Forelimb muscle (tissue), 1 donor: ENCODE results near the gene PPARA. TPM values are rescaled to one million over a fixed set of nuclear protein-coding genes. Genes with fewer than 3 reads are reported as not detected.

ENCODE experiments used
- DNase-seq: peaks from one replicate; pipeline ENCODE4 v3.0.0-alpha.2; 2013; ENCODE audit warnings: low read depth
- polyA plus RNA-seq: library from polyadenylated mRNA; unstranded; fragments of 120-200 nt; gene quantifications from one replicate; pipeline ENCODE4 v1.2.1, GENCODE V29; 2013; ENCODE audit not compliant: insufficient read length

Gene PPARA
- polyA plus RNA-seq, 1 donor: 22.8 TPM

DNA sequence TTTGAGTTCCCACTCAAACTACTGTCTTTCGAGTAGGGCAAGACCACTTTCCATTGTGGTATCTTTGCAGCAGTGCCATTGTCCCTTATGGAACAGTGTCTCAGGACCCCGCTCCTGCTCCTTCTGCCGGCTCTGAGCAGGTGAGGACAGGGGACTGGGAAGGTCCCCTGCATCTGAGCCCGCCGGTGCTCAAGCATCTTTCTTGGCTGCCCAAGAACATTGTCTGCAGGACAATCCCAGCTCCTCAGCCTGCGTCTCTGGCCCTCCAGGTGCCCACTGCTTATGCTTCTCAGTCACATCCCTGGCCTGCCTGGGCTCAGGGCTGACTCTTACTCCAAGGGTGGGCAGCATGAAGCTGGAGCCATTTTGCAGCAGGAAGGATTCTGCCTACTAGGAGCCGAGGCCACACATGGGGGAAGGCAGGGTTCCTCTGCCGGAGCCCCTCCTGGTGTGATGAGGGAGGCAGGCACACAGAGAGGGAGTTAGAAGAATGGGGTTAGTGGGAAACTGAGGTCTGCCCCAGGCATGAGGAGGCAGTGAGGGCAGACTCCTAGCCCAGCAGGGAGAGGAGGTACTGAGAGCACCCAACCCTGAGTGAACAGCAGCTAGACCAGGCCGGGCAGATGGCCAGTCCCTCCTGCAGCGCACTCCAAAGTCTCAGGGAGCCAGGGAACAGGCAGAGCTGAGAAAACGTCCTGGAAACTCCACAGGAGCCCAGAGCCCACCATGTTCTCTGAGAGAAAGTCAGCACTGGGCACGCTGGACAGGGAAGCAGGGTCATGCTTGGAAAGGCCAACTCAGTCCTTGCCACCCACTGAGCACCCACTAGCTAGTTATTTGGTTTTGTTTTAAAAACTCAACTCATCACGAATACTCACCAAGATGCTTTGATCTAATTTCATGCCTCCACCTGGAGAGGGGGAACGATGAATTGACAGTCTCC, 7.5 kb upstream of the PPARA start:
- no peak for DNase-seq

DNA sequence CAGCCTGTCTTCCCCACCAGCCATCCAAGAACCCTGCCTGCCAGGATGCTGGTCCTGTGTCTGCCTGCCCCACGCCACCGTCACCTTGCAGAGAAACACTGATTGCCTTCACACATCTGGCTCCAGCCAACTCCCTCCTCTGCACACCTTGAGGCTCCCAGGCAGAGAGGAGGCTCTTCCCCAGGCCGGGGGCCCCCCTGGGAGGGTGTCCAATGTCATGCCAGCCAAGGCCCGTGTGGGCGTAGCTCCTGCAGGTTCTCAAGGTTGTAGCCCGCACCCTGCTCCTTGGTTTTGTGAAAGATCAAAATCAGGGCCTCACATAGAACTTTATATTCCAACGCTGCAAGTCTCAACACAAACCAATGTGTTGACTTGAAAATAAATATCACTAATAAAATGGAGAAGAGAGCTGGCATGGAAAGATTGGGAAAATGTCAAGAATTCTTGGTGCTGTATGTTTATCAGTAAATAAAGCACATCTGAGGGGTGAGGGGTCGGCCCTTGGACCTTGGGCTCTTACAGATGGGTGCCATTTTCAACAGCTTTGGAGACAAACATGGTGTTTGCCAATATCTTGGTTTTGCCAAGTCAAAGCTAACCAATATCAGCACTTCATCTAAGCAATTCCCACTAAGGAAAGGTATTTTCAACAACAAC, 6.7 kb upstream of the PPARA start:
- DNase-seq: no peak

DNA sequence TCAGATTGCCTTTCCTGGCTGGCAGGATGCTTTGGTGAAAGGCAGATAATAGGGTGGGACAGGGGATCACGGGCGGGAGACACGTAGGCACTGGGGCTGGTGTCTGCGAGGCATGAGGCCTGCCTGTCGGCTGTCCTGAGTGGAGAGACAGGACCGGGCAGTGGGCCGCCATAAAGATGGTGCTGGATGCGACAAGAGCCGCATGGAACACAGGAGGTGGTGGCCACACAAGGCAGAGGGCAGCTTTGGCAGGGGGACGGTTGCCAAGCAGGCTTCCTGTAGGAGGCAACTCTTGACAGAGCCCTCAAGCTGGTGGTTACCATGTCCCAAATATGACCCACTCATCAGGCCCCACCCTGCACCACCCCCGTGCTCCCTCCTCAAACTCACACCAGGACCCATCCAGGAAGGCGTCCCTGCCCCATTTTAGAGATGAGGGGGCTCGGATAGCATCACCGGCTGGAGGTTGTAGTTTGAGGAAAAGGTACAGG, 4.9 kb upstream of the PPARA start:
- no peak for DNase-seq

DNA sequence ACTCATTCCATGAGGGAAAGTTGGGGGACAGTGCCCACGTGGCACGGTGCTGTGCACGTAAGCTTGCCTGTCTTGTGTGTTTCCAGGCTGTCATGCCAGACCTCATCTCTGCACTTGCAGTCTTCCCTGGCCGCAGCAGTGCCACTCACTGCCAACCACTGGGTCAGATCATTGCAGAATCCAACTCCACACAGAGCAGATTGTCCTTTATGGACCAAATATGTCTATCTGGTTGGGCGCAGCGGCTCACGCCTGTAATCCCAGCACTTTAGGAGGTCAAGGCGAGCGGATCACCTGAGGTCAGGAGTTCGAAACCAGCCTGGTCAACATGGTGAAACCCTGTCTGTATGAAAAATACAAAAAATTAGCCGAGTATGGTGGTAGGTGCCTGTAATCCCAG, 4.4 kb upstream of the PPARA start:
- no peak for DNase-seq

DNA sequence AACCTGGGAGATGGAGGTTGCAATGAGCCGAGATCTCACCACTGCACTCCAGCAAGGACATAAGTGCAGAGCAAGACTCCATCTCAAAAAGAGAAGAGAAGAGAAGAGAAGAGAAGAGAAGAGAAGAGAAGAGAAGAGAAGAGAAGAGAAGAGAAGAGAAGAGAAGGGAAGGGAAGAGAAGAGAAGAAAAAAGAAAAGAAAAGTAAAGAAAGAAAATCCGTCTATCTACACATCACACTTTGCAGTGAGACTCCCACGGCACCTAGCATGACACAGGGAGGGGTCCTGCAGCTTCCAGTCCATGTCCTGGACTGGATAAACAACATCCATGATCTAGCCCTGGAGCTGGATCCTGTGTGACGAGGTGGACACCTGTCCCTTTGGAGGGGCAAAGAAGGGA, 4.0 kb upstream of the PPARA start:
- DNase-seq: no peak

DNA sequence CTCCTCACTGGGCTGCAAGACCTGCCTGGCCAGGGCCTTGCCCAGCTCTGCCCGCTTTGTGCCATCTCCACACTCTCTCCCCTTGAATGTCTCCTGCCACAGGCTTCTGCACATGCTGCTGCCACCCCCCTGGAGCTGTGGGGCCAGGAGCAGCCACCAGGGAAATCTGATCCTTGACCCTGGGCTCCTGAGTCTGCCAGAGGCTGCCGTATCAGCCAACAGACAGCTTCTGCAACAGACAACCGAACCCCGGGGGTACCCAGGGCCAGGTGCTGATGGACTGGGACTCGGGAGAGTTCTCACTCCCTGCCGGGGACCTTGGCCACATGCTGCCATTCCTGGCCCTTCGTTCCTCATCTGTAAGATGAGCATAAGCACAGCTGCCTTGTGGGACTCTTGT, 3.3 kb upstream of the PPARA start:
- no peak for DNase-seq

DNA sequence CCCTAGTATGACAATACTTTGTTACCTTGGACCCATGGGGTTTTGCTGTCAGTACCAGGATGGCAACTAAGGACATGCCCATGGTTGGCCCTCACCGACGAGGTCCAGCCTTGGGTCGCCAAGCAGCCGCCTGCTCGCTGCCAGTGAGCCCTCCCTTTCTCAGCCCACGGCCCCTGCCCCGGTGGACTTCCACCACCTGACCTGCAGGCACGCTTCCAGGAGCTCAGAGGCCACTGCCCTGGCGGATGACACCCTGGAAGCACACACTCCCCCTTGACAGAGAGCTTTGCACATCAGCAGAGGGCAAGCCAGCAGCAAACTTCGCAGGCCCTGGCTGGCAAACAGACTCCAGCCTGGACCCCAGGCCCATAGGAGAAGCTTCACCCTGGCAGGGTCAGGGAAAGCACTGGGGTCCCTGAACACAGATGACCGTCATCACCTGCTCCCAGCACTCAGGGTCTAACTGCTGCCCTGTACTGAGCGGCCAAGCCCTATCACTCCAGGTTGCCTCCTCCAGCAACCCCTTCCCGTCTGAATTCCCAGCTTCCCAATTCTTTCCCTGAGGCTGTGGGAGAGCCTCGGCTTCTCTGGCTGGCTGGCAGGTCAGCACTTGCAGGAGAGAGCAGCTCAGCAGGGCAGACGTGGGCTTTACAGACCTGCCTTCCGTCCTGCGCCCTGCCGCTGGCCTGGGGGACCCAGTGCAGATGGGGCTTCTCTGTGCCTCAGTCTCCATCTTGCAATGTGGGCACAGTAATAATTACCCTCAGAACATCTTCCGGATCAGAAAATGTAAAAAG, 2.7 kb upstream of the PPARA start:
- no peak for DNase-seq

DNA sequence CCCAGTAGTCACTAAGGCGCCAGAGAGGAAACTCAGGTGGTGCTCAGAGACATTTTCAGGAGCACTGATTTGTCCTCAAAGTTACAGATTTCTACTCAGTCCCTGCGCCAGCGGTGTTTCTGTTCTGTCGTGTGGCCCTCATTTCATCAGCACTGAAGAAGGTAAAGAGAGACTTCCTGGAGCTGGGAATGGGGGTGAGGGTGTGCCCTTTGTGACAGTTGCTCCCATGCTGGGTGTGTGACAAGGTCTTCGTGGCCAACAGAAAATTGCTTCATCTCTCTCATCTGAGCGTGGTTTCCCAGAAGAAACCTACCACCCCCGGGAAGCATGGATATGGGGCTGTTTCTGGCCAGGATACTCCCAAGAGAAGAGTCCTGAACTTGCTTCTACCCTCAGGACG, 2.0 kb upstream of the PPARA start:
- DNase-seq: no peak

DNA sequence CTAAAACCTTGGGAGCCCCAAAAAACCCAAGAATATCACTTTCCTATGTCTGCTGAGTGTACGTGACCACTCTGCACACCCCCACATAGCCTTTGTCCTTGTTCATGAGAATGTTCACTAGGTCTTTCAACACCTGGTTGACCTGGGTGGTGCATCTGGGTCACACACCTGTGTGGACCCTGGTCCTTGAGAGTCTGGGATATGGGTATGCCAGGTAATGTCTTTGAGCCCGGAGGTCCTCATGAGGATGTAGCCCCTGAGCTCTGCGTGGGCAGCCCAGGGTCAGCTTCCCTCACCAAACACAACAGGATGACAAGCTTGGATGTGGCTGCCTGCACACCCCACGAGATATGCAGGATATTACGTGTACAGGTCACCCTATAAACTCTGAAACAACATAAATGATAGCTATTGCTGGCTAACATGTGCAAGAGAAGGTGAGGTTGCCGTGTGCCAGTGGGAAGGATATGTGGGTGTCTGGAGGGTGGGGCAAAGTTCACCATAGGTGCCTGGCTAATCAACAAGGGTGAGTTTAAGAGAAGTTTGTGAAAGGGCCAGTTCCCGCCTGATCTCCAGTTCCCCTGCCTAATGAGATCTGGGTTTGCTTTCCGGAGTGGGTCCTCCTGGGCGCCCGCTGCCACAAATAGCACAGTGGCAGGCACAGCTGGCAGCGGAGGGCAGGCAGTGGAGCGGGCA, 1.4 kb upstream of the PPARA start:
- no peak for DNase-seq

DNA sequence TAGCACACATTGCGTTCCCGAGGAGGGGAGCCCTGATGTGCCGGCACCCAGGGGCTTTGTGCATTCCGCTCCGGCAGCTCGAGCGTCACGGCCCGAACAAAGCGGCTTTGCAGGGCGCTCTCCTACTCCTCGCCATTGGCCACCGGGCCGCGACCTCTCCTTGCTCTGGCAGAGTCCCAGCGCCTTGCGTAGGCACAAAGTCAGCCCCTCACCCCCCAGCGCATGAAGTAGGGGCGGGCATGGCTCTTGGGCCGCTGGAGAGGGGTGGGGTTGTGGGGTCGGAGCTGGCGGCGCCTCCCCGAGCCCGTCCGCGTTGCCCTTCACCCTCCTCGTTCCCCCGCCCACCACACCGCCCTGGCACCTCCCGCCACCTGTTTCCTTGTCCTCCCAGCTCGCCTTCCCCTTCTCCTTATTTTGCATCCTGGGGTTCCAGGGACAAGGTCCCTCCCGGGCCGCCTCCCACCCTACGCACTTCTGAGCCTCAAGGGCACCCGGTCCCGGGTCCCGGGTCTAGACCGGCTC, 753 bp upstream of the PPARA start:
- DNase-seq: no peak

DNA sequence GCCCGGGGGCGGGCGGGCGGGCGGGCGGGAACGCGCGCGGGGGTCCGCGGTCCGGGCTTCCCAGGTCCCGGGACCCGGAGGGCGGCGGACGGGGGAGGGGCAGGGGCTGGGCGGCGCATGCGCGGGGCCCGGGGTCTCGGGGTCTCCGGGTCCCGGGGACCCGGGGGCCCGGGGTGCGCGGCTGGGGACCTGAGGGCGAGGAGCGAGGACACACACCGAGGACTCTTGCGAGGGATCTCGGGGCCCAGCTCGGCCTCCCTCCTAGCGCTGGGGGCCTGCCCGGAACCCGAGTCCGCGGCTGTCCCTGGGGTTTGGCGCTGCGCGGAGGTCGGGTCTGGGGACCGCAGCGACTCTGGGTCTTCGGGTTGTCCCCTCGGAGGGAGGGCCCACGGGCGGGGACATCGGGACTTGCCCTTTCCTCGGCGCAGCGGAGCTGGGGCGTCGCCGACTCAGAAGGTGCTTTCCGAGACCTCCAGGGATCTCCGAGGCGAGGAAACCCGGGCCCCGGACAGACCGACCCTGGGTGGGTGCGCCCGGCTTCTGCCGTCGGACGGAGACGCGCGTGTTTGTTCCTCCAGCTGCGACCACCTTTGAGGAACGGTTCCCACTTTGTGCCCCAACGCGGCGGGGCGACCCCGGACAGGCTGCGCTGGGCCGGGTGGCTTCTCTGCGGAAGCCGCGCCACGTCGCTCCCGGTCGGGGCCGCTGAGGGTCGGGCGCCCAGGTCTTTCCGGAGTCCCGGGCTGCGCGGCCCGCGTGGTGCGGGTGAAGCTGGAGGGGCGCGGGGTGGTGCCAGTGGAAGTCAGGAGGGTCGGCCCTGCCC, 540 bp downstream of the PPARA start:
- DNase-seq: no peak

DNA sequence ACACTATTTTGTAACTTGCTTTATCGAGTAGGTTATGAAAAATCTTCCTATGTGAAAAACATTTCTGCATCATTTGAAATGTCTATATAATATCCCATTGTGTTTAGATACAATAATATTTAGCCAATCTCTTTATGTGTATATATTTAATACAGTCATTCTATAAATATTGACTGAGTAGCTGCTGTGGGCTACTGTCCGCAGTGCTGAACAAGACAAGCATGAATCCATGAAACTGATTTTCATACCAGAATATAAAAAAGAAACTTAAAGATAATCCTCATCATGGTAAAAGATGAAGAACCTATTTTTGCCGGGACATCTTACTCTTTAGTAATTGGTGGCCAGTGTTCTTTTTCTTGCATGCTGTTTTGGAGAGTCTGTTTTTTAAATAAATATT, 3.6 kb downstream of the PPARA start:
- no peak for DNase-seq

DNA sequence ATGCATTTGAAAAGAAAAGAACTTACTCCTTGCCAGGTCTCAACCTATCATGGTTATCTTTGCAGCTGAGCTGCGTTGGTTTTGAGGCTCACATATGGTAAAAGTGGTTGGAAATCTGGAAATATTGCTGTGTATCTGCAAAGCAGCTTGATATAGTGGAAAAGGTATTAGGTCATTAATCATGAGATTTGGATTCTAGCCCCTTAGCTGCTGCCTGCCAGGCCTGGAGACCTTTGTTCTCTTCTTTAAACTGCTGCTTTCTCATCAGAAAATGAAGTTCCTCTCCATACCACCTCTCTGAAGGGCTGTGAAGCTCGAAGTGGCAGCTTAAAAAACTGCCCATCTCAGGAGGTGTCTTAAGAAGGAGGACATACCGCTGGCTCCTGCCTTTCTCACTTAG, 5.7 kb downstream of the PPARA start:
- DNase-seq: no peak

DNA sequence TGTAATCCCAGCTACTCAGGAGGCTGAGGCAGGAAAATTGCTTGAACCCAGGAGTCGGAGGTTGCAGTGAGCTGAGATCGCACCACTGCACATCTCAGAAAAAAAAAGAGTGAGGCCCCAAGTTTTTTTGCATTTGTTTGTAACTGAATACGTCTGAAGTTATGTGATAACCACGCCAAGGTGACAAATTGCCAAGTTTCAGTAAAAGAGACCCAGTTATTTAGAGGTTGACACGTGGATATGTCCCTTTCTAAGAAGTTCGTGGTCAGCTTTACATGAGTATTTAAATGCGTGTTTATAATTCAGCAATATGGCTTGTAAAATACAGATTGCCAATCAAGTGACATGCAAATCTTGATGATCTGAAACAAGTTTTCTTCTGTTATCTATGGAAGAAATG, 8.0 kb downstream of the PPARA start:
- DNase-seq: no peak

DNA sequence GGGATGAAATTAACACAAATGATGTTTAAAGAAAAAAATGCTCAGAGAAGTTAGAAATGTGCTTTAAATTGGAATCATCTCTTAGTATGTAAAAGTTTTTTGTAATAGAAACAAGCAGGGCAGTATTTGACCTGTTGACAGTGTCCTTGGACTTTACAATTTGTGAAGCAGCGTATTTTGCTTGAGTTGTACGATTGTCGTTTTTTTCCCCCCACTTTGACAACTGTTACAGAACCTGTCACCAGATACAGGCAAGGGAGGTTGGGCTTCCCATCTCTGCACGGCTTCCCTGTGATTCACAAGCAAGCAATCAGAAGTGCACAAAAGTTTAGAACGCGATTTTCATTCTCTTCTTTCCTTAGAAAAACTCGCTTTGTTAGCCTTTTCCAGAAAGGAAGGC, 8.9 kb downstream of the PPARA start:
- no peak for DNase-seq

DNA sequence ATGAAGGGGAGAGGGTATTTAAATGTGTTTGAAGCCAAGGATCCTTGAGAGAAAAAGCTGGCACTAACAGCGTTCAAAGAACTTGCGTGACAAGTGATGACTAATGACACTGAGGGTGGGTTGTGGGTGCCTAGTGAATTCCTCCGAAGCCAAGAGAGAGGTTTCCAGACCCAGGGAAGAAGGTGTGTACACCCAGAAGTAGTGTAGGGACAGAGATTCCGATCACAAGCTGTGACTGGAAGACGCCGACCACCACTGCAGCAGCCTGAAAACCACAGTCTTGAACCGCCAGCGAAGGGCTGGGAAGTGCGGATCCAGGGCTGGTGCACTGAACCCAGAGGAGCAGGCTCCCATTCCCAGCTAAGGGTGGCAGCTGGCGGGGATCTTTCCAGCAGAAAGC, 9.5 kb downstream of the PPARA start:
- DNase-seq: no peak

DNA sequence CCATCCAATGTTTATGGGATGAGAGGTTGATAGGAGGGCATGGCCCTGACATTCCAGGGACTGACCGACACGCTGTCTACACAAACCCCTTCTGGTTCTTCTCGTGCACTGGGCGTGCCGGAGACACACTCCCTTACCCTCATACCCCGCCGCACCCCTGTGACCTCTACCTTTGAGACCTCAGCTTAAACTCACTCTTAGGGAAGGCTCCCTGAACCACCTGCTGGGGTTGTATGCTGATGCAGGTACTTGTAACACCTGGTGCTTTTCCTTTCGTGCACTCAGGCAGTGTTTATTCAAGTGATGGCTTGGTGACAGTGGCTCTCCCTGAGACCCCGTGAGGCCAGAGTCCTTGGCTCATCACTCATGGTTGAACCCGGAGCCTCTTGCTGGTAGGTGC, 12.0 kb downstream of the PPARA start:
- no peak for DNase-seq

DNA sequence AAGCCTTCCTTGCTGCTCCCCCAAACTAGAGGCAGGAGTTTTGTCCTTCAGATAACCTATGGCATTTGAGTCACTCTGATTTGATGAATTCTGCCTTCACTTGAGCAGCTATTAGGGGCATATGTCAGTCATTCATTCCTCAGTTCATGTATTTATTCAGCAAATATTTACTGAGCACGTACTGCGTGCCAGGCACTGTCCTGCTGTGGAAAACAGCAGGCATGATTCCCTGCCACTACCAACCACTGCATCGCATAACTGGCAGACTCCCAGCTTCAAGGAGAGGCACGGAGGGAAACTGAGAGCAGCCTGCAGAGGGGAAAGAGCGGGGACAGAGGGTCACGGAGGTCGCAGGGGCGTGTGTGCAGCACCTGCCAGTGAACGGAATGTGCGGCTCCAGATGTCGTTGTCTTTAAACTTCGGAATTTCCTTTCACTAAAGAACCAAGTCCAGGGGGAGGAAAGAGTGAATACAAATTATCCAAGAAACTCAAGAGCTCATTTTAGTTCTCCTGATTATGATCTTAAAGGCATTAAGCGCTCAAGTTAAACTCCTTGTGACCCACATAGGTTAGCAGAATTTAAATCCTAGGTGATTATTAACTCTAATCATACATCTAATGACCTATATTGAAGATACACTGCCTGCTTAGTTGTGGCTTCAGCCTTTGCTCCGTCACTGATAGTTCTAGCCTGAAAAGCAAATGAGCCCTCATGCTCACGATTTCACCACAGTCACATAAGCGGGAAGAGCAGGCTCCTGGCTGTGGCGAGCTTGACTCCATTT, 12.6 kb downstream of the PPARA start:
- DNase-seq: no peak

DNA sequence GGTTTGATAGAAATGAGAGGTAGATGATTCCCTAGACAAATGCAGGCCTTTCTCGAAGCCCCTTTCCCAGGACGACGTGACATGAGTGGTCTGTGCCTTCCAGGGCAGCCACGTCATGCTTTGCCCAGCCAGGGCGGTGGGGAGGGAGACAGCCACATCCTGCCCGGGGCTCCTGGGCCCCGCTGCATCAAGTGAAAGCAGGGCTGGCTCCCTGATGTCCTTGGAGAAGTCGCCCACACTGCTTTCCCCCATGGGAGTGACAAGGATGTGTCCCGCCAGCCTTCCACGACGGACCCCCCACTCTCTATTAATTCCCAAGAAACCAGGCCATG, 13.2 kb downstream of the PPARA start:
- DNase-seq: no peak

DNA sequence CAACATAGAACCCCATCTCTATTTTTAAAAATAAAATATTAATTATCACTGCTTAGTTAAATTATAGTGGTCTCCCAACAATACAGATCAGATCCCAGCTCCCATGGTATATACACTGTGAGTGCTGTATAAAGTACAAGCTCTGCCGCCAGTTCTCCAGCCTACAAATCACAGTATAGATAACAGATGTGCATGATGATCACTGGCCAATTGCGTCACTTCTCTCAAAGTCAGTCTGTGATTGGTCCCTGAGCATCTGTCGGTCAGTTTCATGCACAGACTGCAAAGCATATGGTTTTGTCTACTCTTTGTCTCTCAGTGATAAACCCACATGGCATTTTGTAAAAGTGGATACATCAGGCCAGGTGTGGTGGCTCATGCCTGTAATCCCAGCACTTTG, 15.7 kb downstream of the PPARA start:
- DNase-seq: no peak
